ENCODE measurements around the gene FAXDC2.
"Not testable (repeated sequence)": the region's sequence is repeated elsewhere in the genome, so short reads cannot be mapped to it uniquely, and the experiment has no call there.

The FAXDC2 gene

DNA sequence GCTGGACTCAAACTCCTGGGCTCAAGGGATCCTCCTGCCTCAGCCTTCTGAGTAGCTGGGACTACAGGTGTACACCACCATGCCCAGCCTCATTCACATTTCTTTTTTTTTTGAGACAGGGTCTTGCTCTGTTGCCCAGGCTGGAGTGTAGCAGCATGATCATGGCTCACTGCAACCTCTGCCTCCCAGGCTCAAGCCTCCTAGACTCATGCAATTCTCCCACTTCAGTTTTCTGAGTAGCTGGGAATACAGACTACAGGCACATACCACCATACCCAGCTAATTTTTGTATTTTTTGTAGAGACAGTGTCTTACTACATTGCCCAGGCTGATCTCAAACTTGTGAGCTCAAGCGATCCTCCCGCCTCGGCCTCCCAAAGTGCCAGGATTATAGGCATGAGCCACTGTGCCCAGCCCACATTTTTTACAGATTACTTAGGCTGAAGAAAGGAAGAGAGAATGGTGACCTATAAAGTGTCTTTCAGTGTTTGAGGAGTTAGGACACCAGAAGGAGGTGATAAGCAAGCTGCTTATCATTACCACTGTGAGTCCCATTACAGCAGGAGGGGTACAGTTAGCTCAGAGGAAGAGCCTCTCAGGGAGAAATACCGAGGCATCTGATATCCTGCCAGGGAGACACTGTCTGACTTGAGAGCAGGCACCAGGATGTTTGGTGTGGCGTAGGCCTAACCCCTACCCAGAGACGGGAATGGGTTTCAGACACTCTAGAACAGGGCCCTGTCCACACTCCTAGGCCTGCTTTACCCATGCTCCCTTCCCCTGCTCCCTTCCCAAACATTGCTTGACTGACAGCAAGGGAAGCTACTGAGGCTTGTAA is 9.7 kb downstream of the FAXDC2 start:
- H3K4me3 ChIP-seq (ENCODE audit: low read depth, low read length): no peak overlapping the region
- DNase-seq (ENCODE audit: low read depth): no peak
- TF ChIP-seq, protein P1, sequence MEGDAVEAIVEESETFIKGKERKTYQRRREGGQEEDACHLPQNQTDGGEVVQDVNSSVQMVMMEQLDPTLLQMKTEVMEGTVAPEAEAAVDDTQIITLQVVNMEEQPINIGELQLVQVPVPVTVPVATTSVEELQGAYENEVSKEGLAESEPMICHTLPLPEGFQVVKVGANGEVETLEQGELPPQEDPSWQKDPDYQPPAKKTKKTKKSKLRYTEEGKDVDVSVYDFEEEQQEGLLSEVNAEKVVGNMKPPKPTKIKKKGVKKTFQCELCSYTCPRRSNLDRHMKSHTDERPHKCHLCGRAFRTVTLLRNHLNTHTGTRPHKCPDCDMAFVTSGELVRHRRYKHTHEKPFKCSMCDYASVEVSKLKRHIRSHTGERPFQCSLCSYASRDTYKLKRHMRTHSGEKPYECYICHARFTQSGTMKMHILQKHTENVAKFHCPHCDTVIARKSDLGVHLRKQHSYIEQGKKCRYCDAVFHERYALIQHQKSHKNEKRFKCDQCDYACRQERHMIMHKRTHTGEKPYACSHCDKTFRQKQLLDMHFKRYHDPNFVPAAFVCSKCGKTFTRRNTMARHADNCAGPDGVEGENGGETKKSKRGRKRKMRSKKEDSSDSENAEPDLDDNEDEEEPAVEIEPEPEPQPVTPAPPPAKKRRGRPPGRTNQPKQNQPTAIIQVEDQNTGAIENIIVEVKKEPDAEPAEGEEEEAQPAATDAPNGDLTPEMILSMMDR (IDR thresholded peaks at IDR 0.05; ENCODE audit: control insufficient read depth, extremely low read depth, insufficient read depth): no peak

- TF ChIP-seq, protein P1 (IDR thresholded peaks at IDR 0.05; ENCODE audit: control insufficient read depth, extremely low read depth, insufficient read depth): no peak
- no peak overlapping the region for H3K4me3 ChIP-seq (ENCODE audit: low read depth, low read length)
- DNase-seq (ENCODE audit: low read depth): no peak
Observed at GRCh38 chr5:154837009-154837901, 13.1 kb downstream of the FAXDC2 start.

DNA sequence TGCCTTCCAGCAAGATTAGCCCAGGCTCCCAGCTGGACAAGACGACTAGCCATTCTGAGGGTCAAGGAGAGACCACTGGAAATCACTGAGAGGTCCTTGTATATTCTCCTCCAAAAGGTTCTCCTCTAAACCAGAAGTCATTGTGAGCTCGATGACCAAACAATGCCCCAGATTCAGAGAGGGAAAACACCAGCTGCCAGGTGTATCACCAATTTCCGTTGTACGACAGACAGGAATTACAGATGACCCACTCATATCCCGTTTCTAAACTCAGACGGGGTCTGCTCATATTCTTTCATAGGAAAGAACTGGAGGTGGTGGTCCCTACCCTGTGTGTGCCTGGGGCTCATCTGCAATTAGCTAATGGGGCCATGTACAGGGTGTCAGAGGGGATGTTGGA is 14.2 kb downstream of the FAXDC2 start:
- DNase-seq (ENCODE audit: low read depth): no peak
- H3K4me3 ChIP-seq (ENCODE audit: low read depth, low read length): no peak overlapping the region
- TF ChIP-seq, protein P1 (IDR thresholded peaks at IDR 0.05; ENCODE audit: control insufficient read depth, extremely low read depth, insufficient read depth): no peak

- H3K4me3 ChIP-seq (ENCODE audit: low read depth, low read length); DNase-seq (ENCODE audit: low read depth): not testable (repeated sequence)
Observed at GRCh38 chr5:154835701-154836052, 14.7 kb downstream of the FAXDC2 start.

- TF ChIP-seq, protein P1 (IDR thresholded peaks at IDR 0.05; ENCODE audit: control insufficient read depth, extremely low read depth, insufficient read depth): no peak
- H3K4me3 ChIP-seq (ENCODE audit: low read depth, low read length): no peak overlapping the region
Observed at GRCh38 chr5:154834053-154834452, 16.4 kb downstream of the FAXDC2 start.

GRCh38 chr5:154832804-154833203 is 17.6 kb downstream of the FAXDC2 start:
- H3K4me3 ChIP-seq (ENCODE audit: low read depth, low read length); DNase-seq (ENCODE audit: low read depth): not testable (repeated sequence)

More at GRCh38 chr5:154834053-154834452, 16.4 kb downstream of the FAXDC2 start:
- DNase-seq (ENCODE audit: low read depth): no peak

DNA sequence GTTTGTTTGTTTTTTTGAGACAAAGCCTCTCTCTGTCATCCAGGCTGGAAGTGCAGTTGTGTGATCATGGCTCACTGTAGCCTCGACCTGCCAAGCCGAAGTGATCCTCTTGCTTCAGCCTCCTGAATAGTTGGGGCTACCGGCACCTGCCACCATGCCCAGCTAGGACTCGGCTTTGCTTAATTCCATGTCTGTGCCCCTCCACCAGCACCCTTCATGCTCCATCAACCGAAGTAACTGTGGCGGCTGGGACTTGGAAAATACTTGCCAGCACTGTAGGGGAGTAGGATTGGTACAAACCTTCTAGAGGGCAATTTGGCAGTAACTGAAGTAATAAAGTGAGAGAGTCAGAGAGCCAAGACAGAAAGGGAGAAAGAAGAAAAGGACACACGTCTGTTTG is 19.0 kb downstream of the FAXDC2 start:
- TF ChIP-seq, protein P1 (IDR thresholded peaks at IDR 0.05; ENCODE audit: control insufficient read depth, extremely low read depth, insufficient read depth): no peak
- H3K4me3 ChIP-seq (ENCODE audit: low read depth, low read length): no peak overlapping the region
- DNase-seq (ENCODE audit: low read depth): no peak

Data from LNCaP clone FGC (cell line).